ENCODE measurements around the gene SLC22A1.
"Not testable (repeated sequence)": the region's sequence is repeated elsewhere in the genome, so short reads cannot be mapped to it uniquely, and the experiment has no call there.

SLC22A1 gene

GRCh38 chr6:160162030-160162566 is 40.5 kb downstream of the SLC22A1 start:
- Histone ChIP-seq H3K9ac (ENCODE audit: low read length) (no peak overlapping the region), H3K79me2 (ENCODE audit: low read length) (no peaks in the 10 kb centered on the region), H2AFZ (ENCODE audit: low read depth, low read length) (no peak overlapping the region), H3K4me3 (ENCODE audit: low read length) (no peak overlapping the region), H3K27ac (ENCODE audit: low read length) (no peak overlapping the region), H3K9me3 (ENCODE audit: insufficient read depth, low read length) (no peaks in the 10 kb centered on the region), H3K4me2 (ENCODE audit: low read length) (no peak overlapping the region), H3K4me1 (ENCODE audit: low read length) (no peaks in the 10 kb centered on the region), H3K36me3 (replicated peaks; ENCODE audit: low read depth, low read length) (no peaks in the 10 kb centered on the region), H4K20me1 (ENCODE audit: insufficient read depth, low read length) (no peaks in the 10 kb centered on the region), H3K27me3 (ENCODE audit: low read depth, low read length) (no peaks in the 10 kb centered on the region)
- TF ChIP-seq EZH2phosphoT487 (IDR thresholded peaks at IDR 0.05; ENCODE audit: low read depth) (no peak), CTCF (IDR thresholded peaks at IDR 0.05; ENCODE audit: low read depth, low read length) (no peak)

GRCh38 chr6:160163425-160163824 is 41.8 kb downstream of the SLC22A1 start:
- TF ChIP-seq EZH2phosphoT487 (IDR thresholded peaks at IDR 0.05; ENCODE audit: low read depth): no peak
- no peak for TF ChIP-seq CTCF (IDR thresholded peaks at IDR 0.05; ENCODE audit: low read depth, low read length)
- Histone ChIP-seq H3K27me3 (ENCODE audit: low read depth, low read length) (no peaks in the 10 kb centered on the region), H4K20me1 (ENCODE audit: insufficient read depth, low read length) (no peaks in the 10 kb centered on the region), H3K4me1 (ENCODE audit: low read length) (no peaks in the 10 kb centered on the region), H3K9ac (ENCODE audit: low read length) (no peak overlapping the region), H3K36me3 (replicated peaks; ENCODE audit: low read depth, low read length) (no peaks in the 10 kb centered on the region), H2AFZ (ENCODE audit: low read depth, low read length) (no peak overlapping the region), H3K4me3 (ENCODE audit: low read length) (no peak overlapping the region), H3K27ac (ENCODE audit: low read length) (no peak overlapping the region), H3K4me2 (ENCODE audit: low read length) (no peak overlapping the region), H3K79me2 (ENCODE audit: low read length) (no peaks in the 10 kb centered on the region), H3K9me3 (ENCODE audit: insufficient read depth, low read length) (no peaks in the 10 kb centered on the region)

DNA sequence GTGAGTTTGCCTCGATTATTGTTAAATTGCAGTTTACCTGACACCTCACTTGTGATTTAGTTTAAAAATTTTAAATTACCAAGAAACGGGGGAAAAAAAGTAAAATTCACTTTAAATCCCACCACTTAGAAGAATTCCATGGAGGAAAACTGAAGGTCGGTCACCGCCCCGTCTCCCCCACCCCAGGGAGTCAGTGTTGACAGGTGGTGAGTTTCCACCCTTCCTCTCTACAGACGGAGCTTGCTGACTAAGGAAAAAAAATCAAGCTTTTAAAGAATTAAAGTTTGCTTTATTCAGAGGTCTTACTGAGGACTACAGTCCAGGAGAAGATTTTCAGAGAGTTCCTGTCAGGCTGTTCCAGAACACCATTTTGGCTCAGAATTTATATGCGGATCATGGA is 42.3 kb downstream of the SLC22A1 start:
- Histone ChIP-seq H3K79me2 (ENCODE audit: low read length) (no peaks in the 10 kb centered on the region), H3K27ac (ENCODE audit: low read length) (no peak overlapping the region), H3K36me3 (replicated peaks; ENCODE audit: low read depth, low read length) (no peaks in the 10 kb centered on the region), H3K9ac (ENCODE audit: low read length) (no peak overlapping the region), H3K4me1 (ENCODE audit: low read length) (no peaks in the 10 kb centered on the region), H4K20me1 (ENCODE audit: insufficient read depth, low read length) (no peaks in the 10 kb centered on the region), H2AFZ (ENCODE audit: low read depth, low read length) (no peak overlapping the region), H3K9me3 (ENCODE audit: insufficient read depth, low read length) (no peaks in the 10 kb centered on the region), H3K4me2 (ENCODE audit: low read length) (no peak overlapping the region), H3K4me3 (ENCODE audit: low read length) (no peak overlapping the region), H3K27me3 (ENCODE audit: low read depth, low read length) (no peaks in the 10 kb centered on the region)
- TF ChIP-seq CTCF (IDR thresholded peaks at IDR 0.05; ENCODE audit: low read depth, low read length) (no peak), EZH2phosphoT487 (IDR thresholded peaks at IDR 0.05; ENCODE audit: low read depth) (no peak)

DNA sequence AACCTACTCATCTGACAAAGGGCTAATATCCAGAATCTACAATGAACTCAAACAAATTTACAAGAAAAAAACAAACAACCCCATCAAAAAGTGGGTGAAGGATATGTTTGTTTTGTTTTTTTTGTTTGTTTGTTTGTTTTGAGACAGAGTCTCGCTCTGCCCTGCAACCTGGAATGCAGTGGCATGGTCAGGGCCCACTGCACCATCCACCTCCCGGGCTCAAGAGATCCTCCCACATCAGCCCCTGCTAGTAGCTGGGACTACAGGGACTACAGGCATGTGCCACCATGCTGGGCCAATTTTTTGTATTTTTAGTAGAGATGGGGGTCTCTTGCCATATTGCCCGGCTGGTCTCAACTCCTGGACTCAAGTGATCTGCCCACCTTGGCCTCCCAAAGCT is 44.3 kb downstream of the SLC22A1 start:
- H4K20me1 ChIP-seq (ENCODE audit: insufficient read depth, low read length); H2AFZ ChIP-seq (ENCODE audit: low read depth, low read length); H3K9me3 ChIP-seq (ENCODE audit: insufficient read depth, low read length); H3K4me3 ChIP-seq (ENCODE audit: low read length); H3K79me2 ChIP-seq (ENCODE audit: low read length); H3K4me1 ChIP-seq (ENCODE audit: low read length); H3K9ac ChIP-seq (ENCODE audit: low read length); H3K27ac ChIP-seq (ENCODE audit: low read length); H3K4me2 ChIP-seq (ENCODE audit: low read length); H3K27me3 ChIP-seq (ENCODE audit: low read depth, low read length); H3K36me3 ChIP-seq (replicated peaks; ENCODE audit: low read depth, low read length): not testable (repeated sequence)
